ENCODE data around the gene LEFTY1. TPM values are rescaled to one million over a fixed set of nuclear protein-coding genes. Genes with fewer than 3 reads are reported as not detected.

LEFTY1 gene
- total RNA-seq, 1 experiment from 2014 or later, result 0.64 TPM

GRCh38 chr1:225908773-225909172 lies 19.8 kb upstream of the LEFTY1 start (continued):
- no peak for TF ChIP-seq ZBTB33 (IDR thresholded peaks at IDR 0.05; ENCODE audit: extremely low read depth, insufficient replicate concordance, low read length)
- TF ChIP-seq CBX3 (IDR thresholded peaks at IDR 0.05; ENCODE audit: low read depth), result no peak
- TF ChIP-seq EZH2phosphoT487 (IDR thresholded peaks at IDR 0.05; ENCODE audit: borderline replicate concordance), result no peak
- no peak for TF ChIP-seq RAD21 (IDR thresholded peaks at IDR 0.05; ENCODE audit: low read depth)
- TF ChIP-seq ELF1 (IDR thresholded peaks at IDR 0.05; ENCODE audit: borderline replicate concordance, low read depth), result no peak
- no peak for TF ChIP-seq FOSL1 (IDR thresholded peaks at IDR 0.05; ENCODE audit: low read depth)
- no peak for TF ChIP-seq SRF (IDR thresholded peaks at IDR 0.05; ENCODE audit: low read depth)
- TF ChIP-seq YY1 (IDR thresholded peaks at IDR 0.05; ENCODE audit: extremely low read depth, insufficient replicate concordance, low read depth, low read length), result no peak
- no peak for TF ChIP-seq SIN3A (IDR thresholded peaks at IDR 0.05; ENCODE audit: low read depth)
- TF ChIP-seq, protein P1, sequence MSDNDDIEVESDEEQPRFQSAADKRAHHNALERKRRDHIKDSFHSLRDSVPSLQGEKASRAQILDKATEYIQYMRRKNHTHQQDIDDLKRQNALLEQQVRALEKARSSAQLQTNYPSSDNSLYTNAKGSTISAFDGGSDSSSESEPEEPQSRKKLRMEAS (IDR thresholded peaks at IDR 0.05), result no peak

- DNase-seq (ENCODE audit: low read depth, low spot score) (no peak), ATAC-seq (no peak)
- POLR2A ChIA-PET, result interaction anchor here (1.3 kb wide), 1 partner anchor 16 kb away, joined by 3 read pairs; the partner anchor contains the start of gene PYCR2
- no peaks in the 10 kb centered on the region for H3K79me2 ChIP-seq (ENCODE audit: insufficient read depth, low read length)
- no peak overlapping the region for H3K4me2 ChIP-seq (ENCODE audit: low read length)
- no peaks in the 10 kb centered on the region for H4K20me1 ChIP-seq (ENCODE audit: insufficient read depth)
- RAD21 ChIA-PET (ENCODE audit: low non-redundant PET in 1 of 2, low total read pairs in 2 of 2, uncharacterized antibody in 2 of 2, unreplicated experiment in 2 of 2), result interaction anchor here in 1 of 2 experiments (0.6 kb wide), 1 partner anchor 173 kb away, joined by 3 read pairs; no protein-coding TSS in a partner anchor
- H3K4me1 ChIP-seq (ENCODE audit: control insufficient read depth in 1 of 2, insufficient read depth in 2 of 2, low read length in 2 of 2), result peaks cover 0 to 11% of the 10 kb centered on the region in 2 experiments; a peak in 3 of 4 replicates
- no peaks in the 10 kb centered on the region for H3K9me3 ChIP-seq (ENCODE audit: control insufficient read depth in 1 of 2, insufficient read depth in 1 of 2, low read depth in 1 of 2, low read length in 2 of 2)
- BruUV-seq (replicated peaks), result no TSS peak
- CTCF ChIA-PET, result no interaction called here
- no peak overlapping the region for H3K9ac ChIP-seq (ENCODE audit: low read length)
- no peaks in the 10 kb centered on the region for H3K36me3 ChIP-seq (ENCODE audit: control insufficient read depth in 1 of 2, insufficient read depth in 2 of 2, low read length in 2 of 2)
- H3K4me3 ChIP-seq (replicated peaks in 1 of 2; ENCODE audit: low read depth in 1 of 2, low read length in 2 of 2), result no peak overlapping the region
- no peaks in the 10 kb centered on the region for H3K9me2 ChIP-seq (ENCODE audit: insufficient read depth)
- TF ChIP-seq EZH2phosphoT487 (IDR thresholded peaks at IDR 0.05; ENCODE audit: borderline replicate concordance), result no peak
- no peaks in the 10 kb centered on the region for H3K27me3 ChIP-seq (ENCODE audit: insufficient read depth, low read length)
- H2AFZ ChIP-seq (ENCODE audit: low read depth, low read length, poor library complexity, severe bottlenecking), result no peak overlapping the region
- intact Hi-C loops (cut with micrococcal nuclease), result no loop called here
- no peak overlapping the region for H3K27ac ChIP-seq (ENCODE audit: low read depth, low read length)
These were observed 19.2 kb upstream of the LEFTY1 start for GRCh38 chr1:225908013-225908640.

Data from HCT116 (cell line).